Measurements from ENCODE around the gene MPIG6B.

MPIG6B gene

GRCh38 chr6:31739639-31740396, 16.6 kb downstream of the MPIG6B start, which contains the start of gene MSH5:
MSH5 (plus strand) TSS chr6:31740005; CDS start chr6:31740467, 462 bp downstream.
- DNase-seq, result peak; percentile 97 to 98

- no peak for DNase-seq
These were observed 17.4 kb downstream of the MPIG6B start for GRCh38 chr6:31740397-31741223.

- no peak for DNase-seq
These were observed 18.6 kb downstream of the MPIG6B start for GRCh38 chr6:31741815-31742214.

- DNase-seq, result no peak
These were observed 19.7 kb downstream of the MPIG6B start for GRCh38 chr6:31742894-31743293.

GRCh38 chr6:31744422-31744821, 21.2 kb downstream of the MPIG6B start:
- no peak for DNase-seq

- no peak for DNase-seq
These were observed 26.3 kb downstream of the MPIG6B start for GRCh38 chr6:31749301-31750036.

GRCh38 chr6:31750411-31751022, 27.3 kb downstream of the MPIG6B start:
- DNase-seq, result no peak

GRCh38 chr6:31752739-31753319, 29.7 kb downstream of the MPIG6B start:
- no peak for DNase-seq

GRCh38 chr6:31758281-31758680, 35.1 kb downstream of the MPIG6B start:
- DNase-seq, result no peak

GRCh38 chr6:31760790-31761189, 37.6 kb downstream of the MPIG6B start:
- no peak for DNase-seq

GRCh38 chr6:31761343-31761742, 38.2 kb downstream of the MPIG6B start:
- no peak for DNase-seq

GRCh38 chr6:31762356-31762755, 39.2 kb downstream of the MPIG6B start, which contains the start of gene SAPCD1:
SAPCD1 (plus strand) TSS chr6:31762656; CDS start chr6:31763055, 399 bp downstream.
- DNase-seq, result no peak

GRCh38 chr6:31762878-31763618, 39.9 kb downstream of the MPIG6B start:
- DNase-seq, result no peak

GRCh38 chr6:31763619-31763940, 40.4 kb downstream of the MPIG6B start:
- DNase-seq, result no peak

- DNase-seq, result no peak
These were observed 41.0 kb downstream of the MPIG6B start for GRCh38 chr6:31764198-31764597.

- DNase-seq, result no peak
These were observed 42.4 kb downstream of the MPIG6B start for GRCh38 chr6:31765559-31765909.

GRCh38 chr6:31765910-31766794, 43.0 kb downstream of the MPIG6B start:
- no peak for DNase-seq

- DNase-seq, result no peak
These were observed 44.0 kb downstream of the MPIG6B start for GRCh38 chr6:31767096-31767645.

GRCh38 chr6:31768363-31769257, 45.4 kb downstream of the MPIG6B start:
- no peak for DNase-seq

All from CD4-positive, alpha-beta T cell treated with Interferon alpha-2 for 1 hour (primary cell).